Measurements from ENCODE around the gene B3GLCT.

The B3GLCT gene

DNA sequence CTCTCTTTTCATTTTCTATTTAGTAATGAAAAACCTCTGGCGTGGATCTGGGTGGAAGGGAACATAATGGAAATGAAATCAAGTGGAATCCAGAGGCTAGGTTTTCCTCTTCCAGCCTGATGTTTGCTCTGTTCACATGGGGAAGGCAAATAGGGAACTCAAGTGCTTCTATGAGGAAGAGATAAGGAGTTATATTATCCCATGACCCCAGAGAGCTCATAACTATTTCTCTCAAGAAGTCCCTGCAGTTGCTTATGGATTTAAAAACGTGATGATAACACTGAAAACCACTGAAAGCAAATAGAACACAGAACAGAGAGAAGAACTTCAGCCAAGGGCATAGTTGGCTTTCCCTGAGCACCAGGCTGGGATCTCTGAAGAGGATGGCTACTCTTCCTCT lies 157.8 kb downstream of the B3GLCT start:
- DNase-seq: no peak

DNA sequence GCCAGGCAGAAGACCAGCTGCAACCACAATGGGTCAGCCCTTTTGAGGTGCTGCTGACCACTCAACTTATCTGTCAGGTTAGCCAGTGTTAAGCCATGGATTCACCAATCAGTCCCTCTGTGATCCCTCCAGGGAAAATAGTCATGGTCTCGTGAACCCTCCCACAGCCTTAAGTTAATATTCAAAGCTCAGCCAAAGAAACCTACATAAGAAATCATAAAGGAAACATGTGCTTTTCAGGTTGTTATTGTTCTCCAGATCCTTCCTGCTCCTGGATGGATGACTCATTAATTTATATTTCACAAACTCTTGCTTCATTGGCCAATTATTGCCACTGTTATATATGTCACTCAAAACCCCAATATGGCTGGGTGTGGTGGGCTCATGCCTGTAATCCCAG lies 161.9 kb downstream of the B3GLCT start:
- DNase-seq: no peak

DNA sequence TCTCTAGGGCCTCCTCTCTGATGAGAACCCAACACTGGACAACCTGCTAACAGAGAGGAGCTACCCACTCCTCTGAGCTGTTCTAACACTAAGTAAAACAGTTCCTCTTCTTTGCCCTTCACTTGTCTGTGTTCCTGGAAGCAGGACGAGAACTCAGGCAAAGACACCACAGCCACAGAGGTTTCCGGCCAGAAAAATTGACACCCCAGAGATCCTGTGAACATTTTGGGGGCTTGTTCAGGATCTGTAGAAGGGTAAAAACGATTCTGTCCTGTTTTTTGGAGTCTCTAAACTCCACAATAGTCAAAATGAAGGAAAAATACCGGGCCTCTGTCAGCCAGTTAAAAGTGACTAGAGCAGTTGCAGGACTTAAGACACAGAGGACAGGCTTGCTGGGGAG lies 165.9 kb downstream of the B3GLCT start:
- no peak for DNase-seq

DNA sequence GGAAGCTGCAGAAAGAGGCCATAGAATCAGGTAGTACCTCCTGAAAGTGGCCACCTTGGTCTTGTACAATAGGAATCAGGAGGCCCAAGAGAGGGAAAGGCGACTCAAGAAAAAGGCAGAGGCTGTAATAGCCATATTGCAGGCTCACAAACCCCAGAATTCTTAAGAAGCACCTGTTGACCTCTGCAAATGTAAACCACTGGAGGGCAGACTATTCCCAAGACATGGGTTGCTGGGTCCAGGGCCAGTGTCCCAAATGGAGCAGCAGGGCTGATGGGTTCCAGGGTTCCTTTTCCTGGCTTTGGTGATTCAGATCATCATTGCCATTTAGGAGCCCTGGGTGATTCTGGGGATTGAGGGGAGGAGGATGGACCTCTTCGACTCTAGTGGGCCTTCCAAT lies 167.6 kb downstream of the B3GLCT start:
- DNase-seq: no peak

DNA sequence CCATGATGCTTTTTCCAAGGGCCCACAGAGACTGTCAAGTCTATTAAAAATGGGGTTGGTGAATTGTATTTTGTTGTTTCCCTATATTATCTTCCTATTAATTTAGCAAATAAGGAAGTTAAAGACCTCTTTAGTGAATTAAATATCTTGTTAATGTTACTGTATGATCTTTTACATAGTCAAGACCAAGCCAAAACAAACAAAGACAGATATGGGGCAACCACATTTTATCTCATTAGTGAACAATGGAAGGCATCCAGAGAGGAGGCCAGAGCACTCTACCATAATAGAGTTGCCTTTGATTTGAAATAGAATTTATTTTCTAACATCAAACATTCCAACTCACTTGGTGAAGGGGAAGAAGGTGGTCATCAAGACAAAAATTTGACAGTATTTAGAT lies 169.4 kb downstream of the B3GLCT start:
- no peak for DNase-seq

DNA sequence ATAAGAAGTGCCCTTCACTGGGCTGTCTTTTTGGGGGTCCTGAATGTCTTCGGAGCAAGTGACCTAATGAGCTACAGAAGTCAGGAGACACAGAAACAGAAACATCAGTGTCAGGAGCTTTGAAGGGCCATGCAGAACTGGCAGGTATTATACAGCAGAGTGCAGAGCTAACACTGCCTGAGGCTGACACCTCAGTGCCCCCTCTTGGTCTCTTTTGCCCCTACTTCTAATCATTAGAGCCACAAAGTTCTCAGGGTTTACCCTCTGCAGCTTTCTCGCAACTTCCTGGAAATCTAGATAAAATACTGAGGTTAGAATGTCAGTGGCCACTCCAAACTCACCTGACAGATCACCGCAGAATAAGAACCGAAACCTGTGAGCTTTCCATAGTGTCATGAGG lies 172.7 kb downstream of the B3GLCT start:
- DNase-seq: no peak

DNA sequence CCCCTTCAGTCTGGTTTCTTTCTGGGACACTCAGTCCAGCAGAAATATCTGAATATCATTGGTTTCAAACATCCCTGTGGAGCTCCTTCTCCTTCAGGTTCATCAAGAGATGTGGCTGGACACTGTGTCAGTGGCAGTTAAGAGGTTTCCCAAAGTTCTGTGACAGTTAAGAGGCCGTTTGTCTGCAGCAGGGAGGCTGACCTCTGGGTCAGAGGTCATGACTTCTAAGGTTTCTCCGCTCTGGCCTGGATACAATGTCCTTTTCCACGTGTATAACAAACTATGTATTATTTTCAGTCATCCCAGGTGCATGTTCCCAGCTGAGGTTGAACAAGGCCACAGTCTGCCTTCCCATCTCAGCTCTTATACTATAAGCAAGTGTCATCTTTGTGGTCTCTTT lies 174.9 kb downstream of the B3GLCT start:
- DNase-seq: no peak

DNA sequence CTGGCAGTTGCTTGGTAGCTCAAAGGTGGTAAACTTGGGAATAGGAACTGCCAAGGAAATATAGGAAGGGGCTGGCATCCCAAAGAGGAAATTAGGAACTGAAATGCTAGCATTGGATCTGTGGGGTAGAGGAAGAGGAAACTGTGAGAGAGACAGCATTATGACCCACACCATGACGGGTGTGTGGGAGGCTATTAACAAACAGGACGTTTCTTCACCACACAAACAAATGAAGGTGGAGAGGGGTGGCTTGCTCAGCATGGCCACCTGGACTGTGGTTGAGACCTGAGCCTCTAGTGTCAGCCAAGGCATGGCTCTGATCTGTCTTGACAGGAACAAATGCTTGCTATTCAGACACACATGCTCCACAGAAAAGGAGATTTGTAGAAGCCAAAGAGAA lies 178.2 kb downstream of the B3GLCT start:
- DNase-seq: no peak

DNA sequence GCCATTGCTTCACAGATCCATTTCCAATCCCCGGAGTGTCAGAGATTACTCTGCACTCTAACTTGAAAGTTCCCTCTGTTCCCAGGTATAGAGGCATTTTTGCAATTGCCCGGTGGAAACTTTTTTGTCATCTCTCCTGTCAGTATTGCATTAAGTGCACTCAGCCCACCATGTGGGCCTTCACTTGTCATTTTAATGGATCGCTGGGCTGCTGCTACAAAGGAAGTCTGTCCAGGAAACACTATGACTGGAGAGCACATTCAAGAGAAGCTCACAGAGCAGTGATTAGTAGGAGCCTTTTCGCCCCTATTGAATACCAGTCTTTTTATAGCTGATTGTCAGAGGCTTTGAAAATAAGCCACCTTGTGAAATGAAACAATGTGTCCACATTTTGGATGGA lies 180.9 kb downstream of the B3GLCT start:
- DNase-seq: no peak

All from stimulated activated CD8-positive, alpha-beta memory T cell treated with anti-CD3 and anti-CD28 coated beads, Interleukin-4, amount 100 ng/mL, for 48 hours (primary cell).